BJ (cell line): Measurements from ENCODE around the gene SPG7. TPM values are rescaled to one million over a fixed set of nuclear protein-coding genes. Genes with fewer than 3 reads are reported as not detected.
A peak's percentile ranks its signal among the peaks of the same experiment; 100 is the strongest.

Source experiments
- CTCF ChIA-PET: fragments of 350-600 bp; formaldehyde crosslinking; extraction: SDS; loops from one replicate; lab custom pipeline; 2021; ENCODE audit warnings: antibody characterized with exemption, inconsistent platforms; lab: Yijun Ruan, JAX
- POLR2A ChIA-PET: fragments of 300-600 bp; sonication (Branson Sonifier 250); formaldehyde crosslinking; extraction: SDS; loops from one replicate; lab custom pipeline; 2021; ENCODE audit warnings: antibody characterized with exemption; lab: Charles Lee
- DNase-seq: peaks from one replicate; pipeline ENCODE4 v3.0.0-alpha.2; 2011; ENCODE audit warnings: low read depth
- H3K27me3 ChIP-seq: 2 replicates; pipeline ENCODE4 v1.6.0; 2011; ENCODE audit warnings: low read length; ENCODE audit not compliant: control insufficient read depth, insufficient read depth
- H3K36me3 ChIP-seq: 2 replicates; pipeline ENCODE4 v1.5.1; 2011; ENCODE audit warnings: low read length; ENCODE audit not compliant: control insufficient read depth, insufficient read depth
- H3K4me3 ChIP-seq: 2 replicates; pipeline ENCODE4 v1.5.1; 2011; ENCODE audit warnings: low read depth, mild to moderate bottlenecking, control low read depth, low read length
- CTCF ChIP-seq: IDR thresholded peaks from 2 replicates; pipeline ENCODE4 v1.5.1; 2011; ENCODE audit warnings: low read depth, mild to moderate bottlenecking, control low read depth, inconsistent platforms, low read length, moderate library complexity; ENCODE audit not compliant: insufficient read depth
- polyA plus RNA-seq: library from polyadenylated mRNA; depleted of rRNA; stranded (reverse); fragments of >200 nt; gene quantifications from 2 replicates; pipeline ENCODE4 v1.2.3, GENCODE V29; 2011

The SPG7 gene
- polyA plus RNA-seq, 1 experiment, result 45.0 TPM

GRCh38 chr16:89491974-89492687 lies 16.1 kb upstream of the SPG7 start:
- ChIA-PET POLR2A (no interaction called here), CTCF (no interaction called here)
- no peak for DNase-seq
- Histone ChIP-seq H3K4me3 (peak overlapping the region; percentile 86), H3K27me3 (no peaks in the 10 kb centered on the region), H3K36me3 (no peaks in the 10 kb centered on the region)
- no peak for TF ChIP-seq CTCF

- DNase-seq, result no peak
- Histone ChIP-seq H3K4me3 (no peak overlapping the region), H3K36me3 (no peaks in the 10 kb centered on the region; the same call in 1 of the 2 replicates), H3K27me3 (no peaks in the 10 kb centered on the region)
- ChIA-PET CTCF (no interaction called here), POLR2A (no interaction called here)
- TF ChIP-seq CTCF, result no peak
These were observed 14.4 kb upstream of the SPG7 start for GRCh38 chr16:89493776-89494175.

- Histone ChIP-seq H3K4me3 (no peak overlapping the region), H3K27me3 (no peaks in the 10 kb centered on the region), H3K36me3 (no peaks in the 10 kb centered on the region; the same call in 1 of the 2 replicates)
- no peak for DNase-seq
- TF ChIP-seq CTCF, result no peak
- ChIA-PET CTCF (interaction anchor here (0.6 to 1.5 kb wide), 7 partner anchors 9 to 832 kb away, joined by 3 to 5 read pairs (median 3); partner anchors contain the start of genes MVD and SPG7), POLR2A (no interaction called here)
These were observed 13.1 kb upstream of the SPG7 start for GRCh38 chr16:89495121-89495520.

- Histone ChIP-seq H3K4me3 (no peak overlapping the region), H3K36me3 (no peaks in the 10 kb centered on the region; the same call in 1 of the 2 replicates), H3K27me3 (no peaks in the 10 kb centered on the region)
- no peak for DNase-seq
- no peak for TF ChIP-seq CTCF
- ChIA-PET CTCF (interaction anchor here (0.6 to 0.7 kb wide), 2 partner anchors 13 to 41 kb away, joined by 3 to 4 read pairs; no protein-coding TSS in a partner anchor), POLR2A (interaction anchor here (0.6 kb wide), 1 partner anchor 8 kb away, joined by 6 read pairs; no protein-coding TSS in a partner anchor)
These were observed 9.4 kb upstream of the SPG7 start for GRCh38 chr16:89498839-89499238.

- no peak for TF ChIP-seq CTCF
- ChIA-PET CTCF (no interaction called here), POLR2A (no interaction called here)
- Histone ChIP-seq H3K27me3 (no peaks in the 10 kb centered on the region), H3K36me3 (no peaks in the 10 kb centered on the region; the same call in 1 of the 2 replicates), H3K4me3 (no peak overlapping the region)
- no peak for DNase-seq
These were observed 8.4 kb upstream of the SPG7 start for GRCh38 chr16:89499767-89500166.
